ENCODE measurements around the gene ZXDA.

- TF ChIP-seq CTCF (optimal IDR thresholded peaks at IDR 0.05 in 1 of 3, IDR thresholded peaks at IDR 0.05 in 1 of 3, conservative IDR thresholded peaks at IDR 0.05 in 1 of 3; ENCODE audit: extremely low read depth in 1 of 3, insufficient read depth in 2 of 3, low read length in 3 of 3), result no peak
- no peak for TF ChIP-seq EZH2 (IDR thresholded peaks at IDR 0.05; ENCODE audit: low read length)
Measured at GRCh38 chrX:57902633-57903032, 7.6 kb downstream of the ZXDA start.
